HCT116 (cell line): ENCODE measurements around the gene UNC93B1.

Experiments
- CTCF ChIP-seq, 3 experiments: fragments of 200-600 bp in 1 of 3; sonication (generic) in 1 of 3; IDR thresholded peaks in 2 of 3; conservative IDR thresholded peaks in 1 of 3; 2 replicates each; pipeline ENCODE4 v1.5.1; 2012 to 2017; ENCODE audit warnings: low read depth in 2 of 3, low read length in 2 of 3, antibody characterized with exemption in 1 of 3, borderline replicate concordance in 1 of 3, control low read depth in 1 of 3, mild to moderate bottlenecking in 1 of 3, mixed read lengths in 1 of 3, mixed run types in 1 of 3, moderate library complexity in 1 of 3; ENCODE audit not compliant: insufficient read depth in 1 of 3
- EGR1 ChIP-seq: IDR thresholded peaks from 2 replicates; pipeline ENCODE4 v1.6.1; 2012; ENCODE audit warnings: low read depth
- ELF1 ChIP-seq: IDR thresholded peaks from 2 replicates; pipeline ENCODE4 v1.6.1; 2012; ENCODE audit warnings: low read depth, borderline replicate concordance
- EZH2 ChIP-seq: fragments of 200-600 bp; sonication (generic); IDR thresholded peaks from 2 replicates; pipeline ENCODE4 v1.6.1; 2017; ENCODE audit warnings: antibody characterized with exemption, mixed run types
- JUND ChIP-seq: IDR thresholded peaks from 2 replicates; pipeline ENCODE4 v1.6.1; 2012
- MAX ChIP-seq: IDR thresholded peaks from 2 replicates; pipeline ENCODE4 v1.6.1; 2012
- POLR2A ChIP-seq: IDR thresholded peaks from 2 replicates; pipeline ENCODE4 v1.7.0; 2011; ENCODE audit warnings: borderline replicate concordance; ENCODE audit not compliant: insufficient read depth, insufficient read length; ENCODE audit errors: extremely low read depth
- SRF ChIP-seq: IDR thresholded peaks from 2 replicates; pipeline ENCODE4 v1.6.1; 2012; ENCODE audit warnings: low read depth

DNA sequence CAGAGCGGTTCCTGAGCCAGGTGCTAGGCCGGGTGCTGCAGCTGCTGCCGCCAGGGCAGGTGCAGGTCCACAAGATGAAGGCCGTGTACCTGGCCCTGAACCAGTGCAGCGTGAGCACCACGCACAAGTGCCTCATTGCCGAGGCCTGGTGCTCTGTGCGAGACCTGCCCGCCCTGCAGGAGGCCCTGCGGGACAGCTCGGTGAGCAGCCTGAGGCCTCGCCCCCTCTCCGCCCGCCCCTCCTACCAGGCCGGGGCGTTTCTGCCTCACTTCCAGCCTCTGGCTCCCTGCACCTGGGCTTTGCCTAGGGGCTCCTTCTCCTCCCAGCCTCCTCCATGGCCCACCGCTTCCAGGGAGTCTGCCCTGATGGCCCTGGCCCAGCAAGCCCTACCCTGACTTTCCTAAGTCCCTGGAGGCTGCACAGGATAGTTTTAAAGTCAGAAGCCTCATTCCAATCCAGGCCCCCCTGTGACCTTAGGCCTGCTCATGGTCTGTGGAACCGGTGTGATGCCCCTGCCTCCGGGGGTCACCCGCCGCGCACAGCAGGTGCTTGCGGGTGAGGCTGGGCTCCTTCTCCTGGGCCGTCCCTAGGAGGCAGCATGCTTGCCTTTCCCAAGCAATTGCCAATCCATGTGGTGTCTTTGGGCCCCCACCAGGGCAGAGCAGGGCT lies 40.4 kb upstream of the UNC93B1 start:
- TF ChIP-seq CTCF (IDR thresholded peaks at IDR 0.05 in 2 of 3, conservative IDR thresholded peaks at IDR 0.05 in 1 of 3; ENCODE audit: borderline replicate concordance in 1 of 3, insufficient read depth in 1 of 3, low read depth in 2 of 3, low read length in 2 of 3) (peak in 1 of 3 experiments; percentile 10; a peak in 1 of 6 replicates), ELF1 (no peak), EGR1 (no peak), MAX (no peak), SRF (no peak), JUND (no peak), POLR2A (no peak), EZH2 (no peak)
